Lung (tissue), 12 donors: ENCODE measurements around the gene SLC4A2. TPM values are rescaled to one million over a fixed set of nuclear protein-coding genes. Genes with fewer than 3 reads are reported as not detected.

Experiments used
- ATAC-seq: fragments of 200-7000 bp; cut with Tn5 transposase; one replicate; pipeline ENCODE4 v1.9.1; 2020; ENCODE audit warnings: moderate number of reproducible peaks; ENCODE audit not compliant: insufficient read depth, low FRiP score
- DNase-seq, 3 donors: peaks; one replicate each; pipeline ENCODE4 v3.0.0-alpha.2; 2013 to 2017
- H3K27ac ChIP-seq, 2 donors: one replicate each; pipeline ENCODE4 v1.5.1; 2013; ENCODE audit warnings: mild to moderate bottlenecking in 2 of 2, moderate library complexity in 2 of 2, control low read depth in 1 of 2, inconsistent platforms in 1 of 2, low read depth in 1 of 2, low read length in 1 of 2
- H3K27me3 ChIP-seq, 3 donors: one replicate each; pipeline ENCODE4 v1.5.1; 2013; ENCODE audit warnings: low read length in 2 of 3; ENCODE audit not compliant: control insufficient read depth in 3 of 3, insufficient read depth in 3 of 3
- H3K36me3 ChIP-seq, 4 donors: one replicate each; pipeline ENCODE4 v1.5.1; 2013; ENCODE audit warnings: low read length in 4 of 4, mild to moderate bottlenecking in 1 of 4, moderate library complexity in 1 of 4; ENCODE audit not compliant: control insufficient read depth in 4 of 4, insufficient read depth in 4 of 4
- H3K4me1 ChIP-seq, 5 donors: one replicate each; pipeline ENCODE4 v1.5.1; 2013; ENCODE audit warnings: low read length in 5 of 5, mild to moderate bottlenecking in 2 of 5, moderate library complexity in 1 of 5; ENCODE audit not compliant: control insufficient read depth in 5 of 5, insufficient read depth in 5 of 5
- H3K4me3 ChIP-seq: one replicate; pipeline ENCODE4 v1.5.1; 2013; ENCODE audit warnings: mild to moderate bottlenecking, control low read depth, moderate library complexity
- H3K9ac ChIP-seq, 2 donors: one replicate each; pipeline ENCODE4 v1.5.1; 2013; ENCODE audit warnings: low read length in 2 of 2, control low read depth in 1 of 2; ENCODE audit not compliant: insufficient read depth in 1 of 2
- H3K9me3 ChIP-seq, 4 donors: one replicate each; pipeline ENCODE4 v1.5.1; 2013; ENCODE audit warnings: low read length in 3 of 4, mild to moderate bottlenecking in 1 of 4, moderate library complexity in 1 of 4; ENCODE audit not compliant: control insufficient read depth in 4 of 4, insufficient read depth in 3 of 4
- WGBS, 2 donors: extraction: QIAGEN DNeasy Blood & Tissue Kit; methylation state at CpG; one replicate each; pipeline ENCODE4 v1.1.7; 2013; 5-methylcytosine and 5-hydroxymethylcytosine counted together
- polyA plus RNA-seq, 2 donors: library from polyadenylated mRNA; stranded (reverse); fragments of 200-250 nt; gene quantifications; one replicate each; pipeline ENCODE4 v1.2.1, GENCODE V29; 2013
- total RNA-seq, 2 donors: library from RNA; depleted of rRNA in 1 of 2; stranded (reverse); fragments of >200 nt in 1 of 2; gene quantifications; one replicate each; pipeline ENCODE4 v1.2.1, GENCODE V29; 2014 to 2021
- TF ChIP-seq, protein P1 (sequence below): IDR thresholded peaks from 2 replicates; pipeline ENCODE4 v1.5.1; 2012; ENCODE audit warnings: mild to moderate bottlenecking; ENCODE audit errors: control extremely low read depth, extremely low read depth
- donor health status: control.
- donor health status: control.
- donor health status: Bipolar disorder and iron deficiency.
- donor health status: healthy.
- donor health status: DM: yes; HTN: yes; CAD: no.

Gene SLC4A2
- total and polyA plus RNA-seq, 4 donors = 66.3 to 173 (median 120) TPM

DNA sequence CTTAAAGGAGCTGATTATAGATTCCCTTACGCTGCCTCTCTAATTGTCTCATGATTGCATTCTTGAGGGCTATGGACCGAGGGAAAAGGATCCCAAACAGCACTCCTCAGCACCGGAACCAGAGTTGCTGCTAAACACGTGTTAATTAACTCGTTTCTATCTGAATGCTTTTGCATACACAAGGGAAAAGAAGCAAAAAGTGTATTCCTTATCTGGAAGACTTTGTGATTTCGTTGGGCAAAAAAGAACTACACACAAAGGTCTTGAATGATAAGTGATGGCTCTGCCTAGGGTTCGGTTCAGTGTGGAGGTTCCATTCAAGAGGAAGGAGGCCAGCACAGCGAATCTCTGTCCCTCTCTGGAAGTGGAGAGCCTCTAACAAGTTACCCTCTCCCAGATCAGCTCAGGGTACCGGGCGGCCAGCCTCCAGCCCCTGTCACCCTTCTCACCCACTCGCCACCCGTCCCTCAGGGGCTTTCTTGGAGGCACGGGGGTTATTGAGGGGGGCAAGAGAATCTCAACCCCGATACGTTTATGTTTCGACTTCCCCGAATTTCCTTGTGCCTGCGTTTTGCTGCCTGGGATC is 515 bp upstream of the SLC4A2 start:
- no peak for DNase-seq
- no peaks in the 10 kb centered on the region for H3K9me3 ChIP-seq
- ATAC-seq = no peak
- no peaks in the 10 kb centered on the region for H3K27me3 ChIP-seq
- peak overlapping the region; percentile 42 to 93 for H3K9ac ChIP-seq
- TF ChIP-seq, protein P1, sequence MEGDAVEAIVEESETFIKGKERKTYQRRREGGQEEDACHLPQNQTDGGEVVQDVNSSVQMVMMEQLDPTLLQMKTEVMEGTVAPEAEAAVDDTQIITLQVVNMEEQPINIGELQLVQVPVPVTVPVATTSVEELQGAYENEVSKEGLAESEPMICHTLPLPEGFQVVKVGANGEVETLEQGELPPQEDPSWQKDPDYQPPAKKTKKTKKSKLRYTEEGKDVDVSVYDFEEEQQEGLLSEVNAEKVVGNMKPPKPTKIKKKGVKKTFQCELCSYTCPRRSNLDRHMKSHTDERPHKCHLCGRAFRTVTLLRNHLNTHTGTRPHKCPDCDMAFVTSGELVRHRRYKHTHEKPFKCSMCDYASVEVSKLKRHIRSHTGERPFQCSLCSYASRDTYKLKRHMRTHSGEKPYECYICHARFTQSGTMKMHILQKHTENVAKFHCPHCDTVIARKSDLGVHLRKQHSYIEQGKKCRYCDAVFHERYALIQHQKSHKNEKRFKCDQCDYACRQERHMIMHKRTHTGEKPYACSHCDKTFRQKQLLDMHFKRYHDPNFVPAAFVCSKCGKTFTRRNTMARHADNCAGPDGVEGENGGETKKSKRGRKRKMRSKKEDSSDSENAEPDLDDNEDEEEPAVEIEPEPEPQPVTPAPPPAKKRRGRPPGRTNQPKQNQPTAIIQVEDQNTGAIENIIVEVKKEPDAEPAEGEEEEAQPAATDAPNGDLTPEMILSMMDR = no peak
- H3K4me1 ChIP-seq = peaks cover 12 to 44% (median 26%) of the 10 kb centered on the region in 5 donors
- 7 to 8% methylated on average over 18 of the region's 18 CpGs for WGBS, 2 donors
- peaks cover 0 to 5% (median 0%) of the 10 kb centered on the region in 4 donors for H3K36me3 ChIP-seq
- peak overlapping the region; percentile 96 for H3K27ac ChIP-seq
- H3K4me3 ChIP-seq = peak overlapping the region; percentile 30

DNA sequence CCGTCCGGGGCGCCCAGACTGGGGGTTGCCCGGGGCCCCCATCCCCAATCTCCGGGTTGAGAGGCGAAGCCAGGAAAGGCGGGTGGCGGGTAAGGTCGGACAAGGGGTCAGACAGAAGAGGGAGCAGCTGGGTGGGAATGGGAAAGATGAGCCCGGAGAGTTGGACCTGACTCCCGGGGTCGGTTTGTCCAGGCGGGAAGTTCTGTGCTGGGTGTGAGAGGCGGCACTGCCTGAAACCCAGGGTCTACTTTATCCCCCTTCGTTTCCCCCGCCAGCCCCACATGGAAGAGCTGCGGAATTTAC is 675 bp downstream of the SLC4A2 start:
- TF ChIP-seq, protein P1 = no peak
- Histone ChIP-seq H3K4me3 (peak overlapping the region; percentile 63), H3K9me3 (no peaks in the 10 kb centered on the region), H3K27me3 (no peaks in the 10 kb centered on the region), H3K27ac (peak overlapping the region; percentile 37 to 96), H3K9ac (peak overlapping the region in 1 of 2 donors; percentile 34), H3K36me3 (peaks cover 0 to 12% (median 7%) of the 10 kb centered on the region in 4 donors), H3K4me1 (peaks cover 12 to 44% (median 26%) of the 10 kb centered on the region in 5 donors)
- DNase-seq (no peak), ATAC-seq (no peak)
- WGBS, 2 donors = 2% methylated on average over 13 to 17 of the region's 17 CpGs

DNA sequence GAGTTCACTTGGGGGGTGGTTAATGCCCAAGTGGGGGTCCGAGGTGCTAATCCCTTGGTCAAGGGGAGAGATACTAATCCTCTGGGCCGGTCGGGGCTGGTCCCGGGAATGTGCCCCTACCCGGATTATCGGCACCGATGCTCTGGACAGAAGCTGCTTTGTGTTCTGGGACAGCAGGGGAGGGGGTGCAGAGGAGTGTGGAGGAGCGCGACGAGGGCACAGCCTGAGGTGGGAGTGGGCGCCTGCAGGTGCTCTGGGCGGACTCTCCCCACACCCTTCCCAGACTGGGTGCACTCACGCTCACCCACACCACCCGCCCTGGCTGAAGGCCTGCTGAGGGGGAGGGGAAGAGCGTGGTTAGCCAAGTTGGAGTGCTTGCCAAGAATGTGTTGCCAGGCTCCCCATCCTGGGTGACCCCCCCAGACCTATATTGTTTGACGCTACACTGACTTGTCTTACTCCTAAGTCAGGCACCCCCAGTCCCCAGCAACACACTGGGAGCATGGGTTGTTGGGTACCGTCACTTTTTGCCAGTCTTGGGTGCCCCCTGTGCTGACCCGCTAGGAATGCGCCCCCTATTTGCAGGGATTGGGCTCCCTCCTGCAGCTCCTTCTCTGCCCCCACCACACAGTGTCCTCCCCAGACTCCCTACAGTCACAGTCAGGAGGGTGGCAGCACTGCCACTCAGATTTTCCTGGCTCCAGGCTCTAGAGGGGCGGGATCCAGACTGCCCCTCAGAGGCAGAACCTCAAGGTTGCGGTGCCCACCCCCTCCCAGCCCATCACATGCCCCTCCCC is 1.2 kb downstream of the SLC4A2 start:
- Histone ChIP-seq H3K9me3 (no peaks in the 10 kb centered on the region), H3K36me3 (peaks cover 0 to 18% (median 10%) of the 10 kb centered on the region in 4 donors), H3K27ac (peak overlapping the region; percentile 37 to 96), H3K4me3 (peak overlapping the region; percentile 63), H3K27me3 (no peaks in the 10 kb centered on the region), H3K9ac (peak overlapping the region in 1 of 2 donors; percentile 34), H3K4me1 (peaks cover 12 to 44% (median 26%) of the 10 kb centered on the region in 5 donors)
- ATAC-seq (no peak), DNase-seq (peak in 2 of 3 donors; percentile 30 to 39)
- TF ChIP-seq, protein P1 = no peak
- 14 to 22% methylated on average over 21 of the region's 21 CpGs for WGBS, 2 donors
